ACC112 (cell line): ENCODE results near the gene EPG5.

Experiments used
- H2AFZ ChIP-seq: fragments of 200-600 bp; sonication (generic); one replicate; pipeline ENCODE4 v1.6.0; 2017; ENCODE audit warnings: antibody characterized with exemption, low read length; ENCODE audit not compliant: unreplicated experiment
- H3K27ac ChIP-seq: fragments of 200-600 bp; sonication (generic); 2 replicates; pipeline ENCODE4 v1.5.1; 2014; ENCODE audit warnings: low read depth, mild to moderate bottlenecking, antibody characterized with exemption, low read length, moderate library complexity
- H3K27me3 ChIP-seq: fragments of 200-600 bp; sonication (generic); 2 replicates; pipeline ENCODE4 v1.6.1; 2014; ENCODE audit warnings: mild to moderate bottlenecking, antibody characterized with exemption, low read length, moderate library complexity, mixed read lengths; ENCODE audit not compliant: insufficient read depth
- H3K36me3 ChIP-seq: fragments of 200-600 bp; sonication (generic); 2 replicates; pipeline ENCODE4 v1.6.1; 2016; ENCODE audit warnings: mild to moderate bottlenecking, antibody characterized with exemption, low read length, moderate library complexity, mixed read lengths; ENCODE audit not compliant: insufficient read depth
- H3K4me1 ChIP-seq: fragments of 200-600 bp; sonication (generic); one replicate; pipeline ENCODE4 v1.6.1; 2016; ENCODE audit warnings: low read length, mixed read lengths; ENCODE audit not compliant: insufficient read depth, unreplicated experiment, control insufficient read depth
- H3K4me3 ChIP-seq: fragments of 200-600 bp; sonication (generic); 2 replicates; pipeline ENCODE4 v1.5.1; 2014; ENCODE audit warnings: mild to moderate bottlenecking, low read depth, low read length
- H3K79me2 ChIP-seq: fragments of 200-600 bp; sonication (generic); one replicate; pipeline ENCODE4 v1.6.0; 2016; ENCODE audit warnings: low read length; ENCODE audit not compliant: control insufficient read depth, unreplicated experiment, insufficient read depth

Gene EPG5

GRCh38 chr18:45894818-45895217 is 72.3 kb downstream of the EPG5 start:
- no peak overlapping the region for H3K27ac ChIP-seq
- peaks cover 2% of the 10 kb centered on the region for H3K79me2 ChIP-seq
- H3K27me3 ChIP-seq, result no peaks in the 10 kb centered on the region
- no peak overlapping the region for H3K4me3 ChIP-seq
- H3K4me1 ChIP-seq, result no peaks in the 10 kb centered on the region
- H3K36me3 ChIP-seq, result peaks cover 21% of the 10 kb centered on the region
- H2AFZ ChIP-seq, result no peak overlapping the region

- Histone ChIP-seq H3K79me2 (peaks cover 2% of the 10 kb centered on the region), H3K27ac (no peak overlapping the region), H3K4me3 (no peak overlapping the region), H3K36me3 (peaks cover 20% of the 10 kb centered on the region), H3K4me1 (no peaks in the 10 kb centered on the region), H2AFZ (no peak overlapping the region), H3K27me3 (no peaks in the 10 kb centered on the region)
Measured at GRCh38 chr18:45891806-45892205, 75.3 kb downstream of the EPG5 start.

GRCh38 chr18:45890606-45891005 is 76.5 kb downstream of the EPG5 start:
- H3K27ac ChIP-seq, result no peak overlapping the region
- no peaks in the 10 kb centered on the region for H3K27me3 ChIP-seq
- peaks cover 2% of the 10 kb centered on the region for H3K79me2 ChIP-seq
- peaks cover 19% of the 10 kb centered on the region for H3K36me3 ChIP-seq
- no peak overlapping the region for H3K4me3 ChIP-seq
- no peaks in the 10 kb centered on the region for H3K4me1 ChIP-seq
- no peak overlapping the region for H2AFZ ChIP-seq

GRCh38 chr18:45889419-45890064 is 77.6 kb downstream of the EPG5 start:
- Histone ChIP-seq H3K4me1 (no peaks in the 10 kb centered on the region), H2AFZ (no peak overlapping the region), H3K27ac (no peak overlapping the region), H3K27me3 (no peaks in the 10 kb centered on the region), H3K79me2 (no peaks in the 10 kb centered on the region), H3K36me3 (peaks cover 8% of the 10 kb centered on the region), H3K4me3 (no peak overlapping the region)

GRCh38 chr18:45887585-45887984 is 79.5 kb downstream of the EPG5 start:
- Histone ChIP-seq H3K79me2 (no peaks in the 10 kb centered on the region), H2AFZ (no peak overlapping the region), H3K27ac (no peak overlapping the region)

GRCh38 chr18:45880876-45881558 is 86.1 kb downstream of the EPG5 start:
- Histone ChIP-seq H3K4me1 (no peaks in the 10 kb centered on the region), H3K79me2 (no peaks in the 10 kb centered on the region), H3K27me3 (no peaks in the 10 kb centered on the region), H3K27ac (no peak overlapping the region), H3K4me3 (no peak overlapping the region), H2AFZ (no peak overlapping the region), H3K36me3 (peaks cover 25% of the 10 kb centered on the region)

More at GRCh38 chr18:45887585-45887984, 79.5 kb downstream of the EPG5 start:
- H3K36me3 ChIP-seq, result peaks cover 8% of the 10 kb centered on the region
- no peak overlapping the region for H3K4me3 ChIP-seq
- no peaks in the 10 kb centered on the region for H3K4me1 ChIP-seq
- no peaks in the 10 kb centered on the region for H3K27me3 ChIP-seq

- Histone ChIP-seq H3K27me3 (no peaks in the 10 kb centered on the region), H3K36me3 (peaks cover 34% of the 10 kb centered on the region), H3K27ac (no peak overlapping the region), H3K4me1 (no peaks in the 10 kb centered on the region), H3K4me3 (no peak overlapping the region), H3K79me2 (no peaks in the 10 kb centered on the region), H2AFZ (no peak overlapping the region)
Measured at GRCh38 chr18:45879681-45880655, 87.2 kb downstream of the EPG5 start.

- no peaks in the 10 kb centered on the region for H3K79me2 ChIP-seq
- H2AFZ ChIP-seq, result no peak overlapping the region
- H3K4me1 ChIP-seq, result no peaks in the 10 kb centered on the region
- H3K27ac ChIP-seq, result no peak overlapping the region
- no peaks in the 10 kb centered on the region for H3K27me3 ChIP-seq
- no peak overlapping the region for H3K4me3 ChIP-seq
- peaks cover 40% of the 10 kb centered on the region for H3K36me3 ChIP-seq
Measured at GRCh38 chr18:45877403-45877802, 89.7 kb downstream of the EPG5 start.

GRCh38 chr18:45876161-45876560 is 91.0 kb downstream of the EPG5 start:
- Histone ChIP-seq H2AFZ (no peak overlapping the region), H3K79me2 (no peaks in the 10 kb centered on the region), H3K36me3 (peaks cover 44% of the 10 kb centered on the region), H3K4me1 (peaks cover 10% of the 10 kb centered on the region), H3K27ac (no peak overlapping the region), H3K4me3 (no peak overlapping the region), H3K27me3 (no peaks in the 10 kb centered on the region)

GRCh38 chr18:45874491-45875184 is 92.5 kb downstream of the EPG5 start:
- H3K4me3 ChIP-seq, result no peak overlapping the region
- H3K36me3 ChIP-seq, result peaks cover 55% of the 10 kb centered on the region
- H3K27me3 ChIP-seq, result no peaks in the 10 kb centered on the region
- H3K27ac ChIP-seq, result no peak overlapping the region
- H3K4me1 ChIP-seq, result peaks cover 13% of the 10 kb centered on the region
- peaks cover 3% of the 10 kb centered on the region for H3K79me2 ChIP-seq
- H2AFZ ChIP-seq, result no peak overlapping the region
